K562 (cell line): Measurements from ENCODE around the gene TMEM86B. TPM values are rescaled to one million over a fixed set of nuclear protein-coding genes. Genes with fewer than 3 reads are reported as not detected.
A peak's percentile ranks its signal among the peaks of the same experiment; 100 is the strongest.

Experiments
- BRD4 ChIP-seq: fragments of 200-600 bp; sonication (generic); IDR thresholded peaks from 2 replicates; pipeline ENCODE4 v1.6.1; 2017; ENCODE audit warnings: inconsistent platforms
- DMBX1 ChIP-seq: fragments of 250-450 bp; sonication (Bioruptor Pico); IDR thresholded peaks from 2 replicates; pipeline ENCODE4 v1.8.0; 2022; ENCODE audit warnings: inconsistent platforms, mild to moderate bottlenecking, moderate library complexity, borderline replicate concordance
- FOXP1 ChIP-seq: sonication (generic); formaldehyde crosslinking; IDR thresholded peaks from 2 replicates; pipeline ENCODE4 v1.8.0; 2022; ENCODE audit warnings: mild to moderate bottlenecking, missing genetic modification reagents
- HMBOX1 ChIP-seq: sonication (generic); IDR thresholded peaks from 2 replicates; pipeline ENCODE4 v1.6.1; 2016
- HNRNPLL ChIP-seq: fragments of 200-400 bp; formaldehyde crosslinking; IDR thresholded peaks from 2 replicates; pipeline ENCODE4 v1.6.1; 2017; ENCODE audit warnings: low read length, low read depth, mild to moderate bottlenecking; ENCODE audit not compliant: poor library complexity, severe bottlenecking
- IFI16 ChIP-seq: fragments of 250-450 bp; sonication (Bioruptor Pico); IDR thresholded peaks from 2 replicates; pipeline ENCODE4 v2.1.2; 2022; ENCODE audit warnings: mild to moderate bottlenecking, inconsistent platforms
- MNT ChIP-seq, 2 experiments: fragments of 450-650 bp; conservative IDR thresholded peaks; 2 replicates each; pipeline ENCODE4 v1.6.1; 2017; ENCODE audit warnings: mild to moderate bottlenecking in 2 of 2, moderate library complexity in 2 of 2
- MYBL2 ChIP-seq, 2 experiments: fragments of 450-650 bp in 1 of 2; sonication (generic) in 1 of 2; formaldehyde crosslinking in 1 of 2; IDR thresholded peaks; 2 replicates each; pipeline versions ENCODE4 v1.6.1 to v1.8.1; 2017 to 2022; ENCODE audit warnings: borderline replicate concordance in 1 of 2, inconsistent platforms in 1 of 2, low read depth in 1 of 2, mild to moderate bottlenecking in 1 of 2, missing genetic modification reagents in 1 of 2, moderate library complexity in 1 of 2
- NEUROD1 ChIP-seq: fragments of 150-350 bp; IDR thresholded peaks from 2 replicates; pipeline ENCODE4 v1.6.1; 2014; ENCODE audit warnings: borderline replicate concordance, low read length, low read depth; ENCODE audit not compliant: partially characterized antibody
- NFIC ChIP-seq: fragments of 450-650 bp; IDR thresholded peaks from 2 replicates; pipeline ENCODE4 v1.6.1; 2017; ENCODE audit warnings: mild to moderate bottlenecking, inconsistent platforms
- POLR2B ChIP-seq: fragments of 450-650 bp; IDR thresholded peaks from 2 replicates; pipeline ENCODE4 v1.6.1; 2018; ENCODE audit warnings: low read depth; ENCODE audit not compliant: partially characterized antibody
- POLR2H ChIP-seq: IDR thresholded peaks from 2 replicates; pipeline ENCODE4 v1.6.1; 2016; ENCODE audit warnings: missing genetic modification characterization, low read depth, mild to moderate bottlenecking, control low read depth, missing compliant biosample characterization, moderate library complexity
- SMAD4 ChIP-seq: fragments of 250-450 bp; sonication (Bioruptor Pico); conservative IDR thresholded peaks from 2 replicates; pipeline ENCODE4 v1.8.0; 2021; ENCODE audit warnings: inconsistent platforms, mild to moderate bottlenecking, moderate library complexity
- SMARCB1 ChIP-seq: IDR thresholded peaks from 2 replicates; pipeline ENCODE4 v1.6.1; 2011; ENCODE audit warnings: improper control_type of control experiment, low read depth; ENCODE audit not compliant: insufficient read length
- TCF15 ChIP-seq: fragments of 250-450 bp; sonication (Bioruptor Pico); IDR thresholded peaks from 2 replicates; pipeline ENCODE4 v1.8.0; 2022; ENCODE audit warnings: moderate library complexity, mild to moderate bottlenecking, inconsistent platforms
- ZFP91 ChIP-seq: sonication (generic); formaldehyde crosslinking; IDR thresholded peaks from 2 replicates; pipeline ENCODE4 v1.8.0; 2022; ENCODE audit warnings: mild to moderate bottlenecking, missing genetic modification reagents
- ZFX ChIP-seq: sonication (generic); formaldehyde crosslinking; IDR thresholded peaks from 2 replicates; pipeline ENCODE4 v1.8.0; 2022; ENCODE audit warnings: mild to moderate bottlenecking, missing genetic modification reagents, moderate library complexity
- ZNF184 ChIP-seq: sonication (generic); formaldehyde crosslinking; IDR thresholded peaks from 2 replicates; pipeline ENCODE4 v1.5.0; 2020; ENCODE audit warnings: missing genetic modification reagents
- ZNF449 ChIP-seq: fragments of 250-450 bp; sonication (Bioruptor Pico); IDR thresholded peaks from 2 replicates; pipeline ENCODE4 v1.8.0; 2022; ENCODE audit warnings: moderate library complexity, mild to moderate bottlenecking, inconsistent platforms
- ZNF551 ChIP-seq: fragments of 250-450 bp; sonication (Bioruptor Pico); IDR thresholded peaks from 2 replicates; pipeline ENCODE4 v1.5.0; 2021; ENCODE audit warnings: mild to moderate bottlenecking, moderate library complexity
- ZNF778 ChIP-seq: fragments of 450-650 bp; formaldehyde crosslinking; IDR thresholded peaks from 2 replicates; pipeline ENCODE4 v1.4.0; 2020; ENCODE audit warnings: mild to moderate bottlenecking, moderate library complexity
- polyA plus RNA-seq, 8 experiments: library from polyadenylated mRNA; depleted of rRNA in 4 of 8; stranded (reverse) in 5 of 8; unstranded in 3 of 8; fragments of >200 nt; fragmentation: Nextera tagmentation in 2 of 8; fragmentation: Illumina TruSeq in 1 of 8; extraction: Ambion mirVana in 2 of 8; extraction: Trizol in 1 of 8; gene quantifications; 2 replicates each; pipeline versions ENCODE4 v1.2.1 to v1.2.3, GENCODE V29; 2011 to 2014; ENCODE audit warnings: inconsistent platforms in 1 of 8, missing spikeins in 1 of 8
- total RNA-seq, 7 experiments: library from RNA; depleted of rRNA in 6 of 7; stranded (reverse); fragments of >200 nt in 6 of 7; fragmentation: Illumina TruSeq in 2 of 7; extraction: Trizol in 2 of 7; gene quantifications; 2 replicates each; pipeline versions ENCODE4 v1.2.1 to v1.2.3, GENCODE V29; 2011 to 2021; ENCODE audit warnings: low replicate concordance in 1 of 7

TMEM86B gene
- total and polyA plus RNA-seq, 9 of the 15 experiments (the other 6 are each of a cell fraction or from before 2014, with no cell fraction given) = 0.28 to 7.9 (median 2.1) TPM

- TF ChIP-seq MNT (conservative IDR thresholded peaks at IDR 0.05) = peak; percentile 67 to 84
- no peak for TF ChIP-seq TCF15 (CRISPR knock-in tag)
- TF ChIP-seq NEUROD1 = peak; percentile 52
- TF ChIP-seq DMBX1 (CRISPR knock-in tag) = 0 out of 2 replicates have a peak, but pooled peaks have one; percentile 48
- no peak for TF ChIP-seq MYBL2 (IDR thresholded peaks at IDR 0.05; ENCODE audit: low read depth)
- TF ChIP-seq MYBL2 (CRISPR knock-in tag; IDR thresholded peaks at IDR 0.05; ENCODE audit: borderline replicate concordance) = no peak
- TF ChIP-seq SMARCB1 = no peak
- TF ChIP-seq ZNF551 (CRISPR knock-in tag) = no peak
- no peak for TF ChIP-seq BRD4
- TF ChIP-seq NFIC = peak; percentile 97
- TF ChIP-seq SMAD4 (CRISPR knock-in tag) = peak; percentile 57
- TF ChIP-seq IFI16 (CRISPR knock-in tag) = no peak
- peak; percentile 87 for TF ChIP-seq POLR2B
- TF ChIP-seq HMBOX1 = peak; percentile 26; the same call in 1 of the 2 replicates
- no peak for TF ChIP-seq HNRNPLL
- TF ChIP-seq ZFX (CRISPR knock-in tag) = peak; percentile 83
- no peak for TF ChIP-seq ZNF778
- TF ChIP-seq ZNF184 (CRISPR knock-in tag) = no peak
- no peak for TF ChIP-seq FOXP1 (CRISPR knock-in tag)
- no peak for TF ChIP-seq ZFP91 (CRISPR knock-in tag)
- TF ChIP-seq ZNF449 (CRISPR knock-in tag) = no peak
- peak; percentile 87 for TF ChIP-seq POLR2H (tag)
Observed at GRCh38 chr19:55206664-55207500, 21.7 kb downstream of the TMEM86B start (continued).
